Thoracic aorta (tissue), 2 donors: ENCODE data around the gene SCRN2. TPM values are rescaled to one million over a fixed set of nuclear protein-coding genes. Genes with fewer than 3 reads are reported as not detected.

Experiments
- ATAC-seq: fragments of 150-250 bp; one replicate; pipeline ENCODE4 v1.8.0; 2017; ENCODE audit warnings: low read depth; ENCODE audit not compliant: insufficient number of reproducible peaks, low FRiP score
- DNase-seq: peaks from one replicate; pipeline ENCODE4 v3.0.0-alpha.2; 2020; ENCODE audit warnings: low spot score
- H3K27ac ChIP-seq, 2 donors: fragments of 200-600 bp; sonication (generic); 1 replicate in 1 of 2; 2 replicates in 1 of 2; pipeline ENCODE4 v1.5.1; 2016; ENCODE audit warnings: mild to moderate bottlenecking in 2 of 2, moderate library complexity in 2 of 2
- H3K27me3 ChIP-seq: fragments of 200-600 bp; sonication (generic); replicated peaks from 2 replicates; pipeline ENCODE4 v1.6.0; 2016; ENCODE audit warnings: mild to moderate bottlenecking; ENCODE audit not compliant: insufficient read depth
- H3K36me3 ChIP-seq: fragments of 200-600 bp; sonication (generic); one replicate; pipeline ENCODE4 v1.5.1; 2016
- H3K4me1 ChIP-seq, 2 donors: fragments of 200-600 bp; sonication (generic); 1 replicate in 1 of 2; 2 replicates in 1 of 2; pipeline versions ENCODE4 v1.5.1 to v1.6.0; 2016; ENCODE audit warnings: low read depth in 2 of 2, mild to moderate bottlenecking in 1 of 2; ENCODE audit not compliant: control insufficient read depth in 1 of 2
- H3K4me3 ChIP-seq: fragments of 200-600 bp; sonication (generic); 2 replicates; pipeline ENCODE4 v1.5.1; 2016; ENCODE audit warnings: mild to moderate bottlenecking
- H3K9me3 ChIP-seq: fragments of 200-600 bp; sonication (generic); 2 replicates; pipeline ENCODE4 v1.5.1; 2016
- CTCF ChIP-seq: fragments of 200-600 bp; sonication (generic); IDR thresholded peaks from one replicate; pipeline ENCODE4 v1.5.1; 2019; ENCODE audit warnings: antibody characterized with exemption
- total RNA-seq, 2 donors: library from RNA; depleted of rRNA; stranded (reverse); fragments of >200 nt; gene quantifications; one replicate each; pipeline versions ENCODE4 v1.1.0 to v1.2.3, GENCODE V29; 2016

Gene SCRN2
- total RNA-seq, 2 donors from 2014 or later: 22.9 to 29.3 TPM

GRCh38 chr17:47821424-47822391 lies 19.4 kb downstream of the SCRN2 start, which contains the start of gene OSBPL7:
Gene OSBPL7, minus strand, starts transcription at chr17:47821794. Its CDS starts 1,516 bp downstream, at chr17:47820278.
- ATAC-seq: peak; percentile 84
- peaks cover 46% of the 10 kb centered on the region for H3K36me3 ChIP-seq

GRCh38 chr17:47821031-47821423 lies 20.0 kb downstream of the SCRN2 start:
- no peak for TF ChIP-seq CTCF
- Histone ChIP-seq H3K4me3 (peak overlapping the region; percentile 76), H3K27ac (peak overlapping the region; percentile 26 to 72), H3K4me1 (peaks cover 11 to 20% of the 10 kb centered on the region in 2 donors), H3K27me3 (no peaks in the 10 kb centered on the region), H3K9me3 (no peaks in the 10 kb centered on the region), H3K36me3 (peaks cover 41% of the 10 kb centered on the region)
- no peak for DNase-seq
- ATAC-seq: no peak

More at GRCh38 chr17:47821424-47822391, 19.4 kb downstream of the SCRN2 start, which contains the start of gene OSBPL7:
- TF ChIP-seq CTCF: no peak
- H3K27me3 ChIP-seq: no peaks in the 10 kb centered on the region
- H3K27ac ChIP-seq: peak within 1 kb of the TSS; percentile 26 to 72
- DNase-seq: peak; percentile 41
- peaks cover 11 to 20% of the 10 kb centered on the region in 2 donors for H3K4me1 ChIP-seq
- H3K9me3 ChIP-seq: no peaks in the 10 kb centered on the region
- H3K4me3 ChIP-seq: peak within 1 kb of the TSS; percentile 76

GRCh38 chr17:47820033-47820789 lies 20.9 kb downstream of the SCRN2 start:
- Histone ChIP-seq H3K27me3 (no peaks in the 10 kb centered on the region), H3K9me3 (no peaks in the 10 kb centered on the region), H3K4me1 (peaks cover 11 to 20% of the 10 kb centered on the region in 2 donors), H3K27ac (no peak overlapping the region), H3K4me3 (no peak overlapping the region), H3K36me3 (peaks cover 42% of the 10 kb centered on the region)
- DNase-seq: no peak
- no peak for TF ChIP-seq CTCF
- no peak for ATAC-seq

- Histone ChIP-seq H3K27me3 (no peaks in the 10 kb centered on the region), H3K4me1 (peaks cover 11 to 20% of the 10 kb centered on the region in 2 donors), H3K36me3 (peaks cover 48% of the 10 kb centered on the region), H3K4me3 (no peak overlapping the region), H3K27ac (no peak overlapping the region), H3K9me3 (no peaks in the 10 kb centered on the region)
- DNase-seq: no peak
- TF ChIP-seq CTCF: no peak
- ATAC-seq: no peak
Measured at GRCh38 chr17:47819475-47819874, 21.6 kb downstream of the SCRN2 start.
